Ishikawa (cell line): ENCODE measurements around the gene C11orf65.

Source experiments
- CEBPB ChIP-seq: IDR thresholded peaks from 2 replicates; pipeline ENCODE4 v1.6.1; 2012
- CREB1 ChIP-seq: IDR thresholded peaks from 2 replicates; pipeline ENCODE4 v1.6.1; 2012; ENCODE audit warnings: low read depth
- EGR1 ChIP-seq: IDR thresholded peaks from 2 replicates; pipeline ENCODE4 v1.6.1; 2012
- EP300 ChIP-seq: IDR thresholded peaks from 2 replicates; pipeline ENCODE4 v1.6.1; 2012; ENCODE audit warnings: borderline replicate concordance
- FOXM1 ChIP-seq: IDR thresholded peaks from 2 replicates; pipeline ENCODE4 v1.6.1; 2012; ENCODE audit warnings: low read depth, borderline replicate concordance
- NFIC ChIP-seq: IDR thresholded peaks from 2 replicates; pipeline ENCODE4 v1.6.1; 2012
- RAD21 ChIP-seq: IDR thresholded peaks from 2 replicates; pipeline ENCODE4 v1.6.1; 2012; ENCODE audit warnings: low read depth
- TAF1 ChIP-seq: IDR thresholded peaks from 2 replicates; pipeline ENCODE4 v1.6.1; 2012; ENCODE audit warnings: low read depth, mild to moderate bottlenecking
- TCF12 ChIP-seq: IDR thresholded peaks from 2 replicates; pipeline ENCODE4 v1.6.1; 2012; ENCODE audit warnings: low read depth
- TEAD4 ChIP-seq: IDR thresholded peaks from 2 replicates; pipeline ENCODE4 v1.6.1; 2012
- YY1 ChIP-seq: IDR thresholded peaks from 2 replicates; pipeline ENCODE4 v1.6.1; 2012; ENCODE audit warnings: low read depth
- ZBTB7A ChIP-seq: IDR thresholded peaks from 2 replicates; pipeline ENCODE4 v1.6.1; 2012; ENCODE audit warnings: low read depth
- TF ChIP-seq, protein P1 (sequence below): IDR thresholded peaks from 2 replicates; pipeline ENCODE4 v1.6.1; 2012; ENCODE audit warnings: low read depth, mild to moderate bottlenecking
- TF ChIP-seq, protein P2 (sequence below): IDR thresholded peaks from 2 replicates; pipeline ENCODE4 v1.6.1; 2012
- TF ChIP-seq, protein P3 (sequence below): IDR thresholded peaks from 2 replicates; pipeline ENCODE4 v1.6.1; 2012

The C11orf65 gene

DNA sequence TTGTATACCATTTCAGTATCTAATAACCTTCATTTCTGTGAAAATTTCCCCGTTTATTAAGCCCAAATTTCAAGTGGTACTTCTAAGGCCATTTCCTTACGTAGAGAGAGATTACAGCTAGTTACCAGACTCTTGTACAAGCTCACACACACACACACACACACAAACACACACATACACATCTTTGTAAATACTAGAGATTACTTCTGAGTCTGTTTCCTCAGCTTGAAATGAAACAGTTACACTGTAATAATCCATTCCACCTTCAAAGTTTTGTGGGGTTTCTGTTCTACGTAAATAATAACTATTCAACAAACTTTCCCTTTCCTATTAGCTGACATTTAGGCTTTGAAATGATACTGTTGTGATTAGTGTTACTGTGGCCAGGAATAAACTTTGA, 24.6 kb upstream of the C11orf65 start:
- TF ChIP-seq EGR1 (no peak), YY1 (no peak), FOXM1 (no peak), TAF1 (no peak), TCF12 (no peak), TEAD4 (no peak)

DNA sequence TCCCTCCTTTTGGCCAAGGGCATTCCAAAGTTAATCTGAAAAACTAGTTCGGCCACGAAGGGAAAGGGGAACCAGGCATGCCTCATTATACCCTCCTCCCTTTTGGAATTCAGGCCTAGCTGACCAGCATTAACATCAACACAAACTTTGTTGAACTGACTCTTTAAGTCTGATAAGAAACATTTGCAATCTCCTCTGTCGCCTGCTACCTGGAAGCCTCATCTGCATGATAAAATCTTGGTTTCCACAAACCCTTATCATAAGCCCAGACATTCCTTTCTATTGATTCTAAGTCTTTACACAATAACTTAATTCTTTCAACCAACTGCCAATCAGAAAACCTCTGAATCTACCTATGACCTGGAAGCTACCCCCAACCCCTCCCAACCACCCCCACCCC, 19.5 kb upstream of the C11orf65 start:
- TF ChIP-seq RAD21 (no peak), ZBTB7A (no peak), NFIC (no peak), EGR1 (no peak), CEBPB (no peak), CREB1 (no peak), EP300 (no peak), TAF1 (no peak), FOXM1 (no peak), TEAD4 (no peak), TCF12 (no peak), YY1 (no peak)
- TF ChIP-seq, protein P1, sequence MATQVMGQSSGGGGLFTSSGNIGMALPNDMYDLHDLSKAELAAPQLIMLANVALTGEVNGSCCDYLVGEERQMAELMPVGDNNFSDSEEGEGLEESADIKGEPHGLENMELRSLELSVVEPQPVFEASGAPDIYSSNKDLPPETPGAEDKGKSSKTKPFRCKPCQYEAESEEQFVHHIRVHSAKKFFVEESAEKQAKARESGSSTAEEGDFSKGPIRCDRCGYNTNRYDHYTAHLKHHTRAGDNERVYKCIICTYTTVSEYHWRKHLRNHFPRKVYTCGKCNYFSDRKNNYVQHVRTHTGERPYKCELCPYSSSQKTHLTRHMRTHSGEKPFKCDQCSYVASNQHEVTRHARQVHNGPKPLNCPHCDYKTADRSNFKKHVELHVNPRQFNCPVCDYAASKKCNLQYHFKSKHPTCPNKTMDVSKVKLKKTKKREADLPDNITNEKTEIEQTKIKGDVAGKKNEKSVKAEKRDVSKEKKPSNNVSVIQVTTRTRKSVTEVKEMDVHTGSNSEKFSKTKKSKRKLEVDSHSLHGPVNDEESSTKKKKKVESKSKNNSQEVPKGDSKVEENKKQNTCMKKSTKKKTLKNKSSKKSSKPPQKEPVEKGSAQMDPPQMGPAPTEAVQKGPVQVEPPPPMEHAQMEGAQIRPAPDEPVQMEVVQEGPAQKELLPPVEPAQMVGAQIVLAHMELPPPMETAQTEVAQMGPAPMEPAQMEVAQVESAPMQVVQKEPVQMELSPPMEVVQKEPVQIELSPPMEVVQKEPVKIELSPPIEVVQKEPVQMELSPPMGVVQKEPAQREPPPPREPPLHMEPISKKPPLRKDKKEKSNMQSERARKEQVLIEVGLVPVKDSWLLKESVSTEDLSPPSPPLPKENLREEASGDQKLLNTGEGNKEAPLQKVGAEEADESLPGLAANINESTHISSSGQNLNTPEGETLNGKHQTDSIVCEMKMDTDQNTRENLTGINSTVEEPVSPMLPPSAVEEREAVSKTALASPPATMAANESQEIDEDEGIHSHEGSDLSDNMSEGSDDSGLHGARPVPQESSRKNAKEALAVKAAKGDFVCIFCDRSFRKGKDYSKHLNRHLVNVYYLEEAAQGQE, result no peak
- TF ChIP-seq, protein P2, sequence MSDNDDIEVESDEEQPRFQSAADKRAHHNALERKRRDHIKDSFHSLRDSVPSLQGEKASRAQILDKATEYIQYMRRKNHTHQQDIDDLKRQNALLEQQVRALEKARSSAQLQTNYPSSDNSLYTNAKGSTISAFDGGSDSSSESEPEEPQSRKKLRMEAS, result no peak
- TF ChIP-seq, protein P3, sequence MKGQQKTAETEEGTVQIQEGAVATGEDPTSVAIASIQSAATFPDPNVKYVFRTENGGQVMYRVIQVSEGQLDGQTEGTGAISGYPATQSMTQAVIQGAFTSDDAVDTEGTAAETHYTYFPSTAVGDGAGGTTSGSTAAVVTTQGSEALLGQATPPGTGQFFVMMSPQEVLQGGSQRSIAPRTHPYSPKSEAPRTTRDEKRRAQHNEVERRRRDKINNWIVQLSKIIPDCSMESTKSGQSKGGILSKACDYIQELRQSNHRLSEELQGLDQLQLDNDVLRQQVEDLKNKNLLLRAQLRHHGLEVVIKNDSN, result no peak

DNA sequence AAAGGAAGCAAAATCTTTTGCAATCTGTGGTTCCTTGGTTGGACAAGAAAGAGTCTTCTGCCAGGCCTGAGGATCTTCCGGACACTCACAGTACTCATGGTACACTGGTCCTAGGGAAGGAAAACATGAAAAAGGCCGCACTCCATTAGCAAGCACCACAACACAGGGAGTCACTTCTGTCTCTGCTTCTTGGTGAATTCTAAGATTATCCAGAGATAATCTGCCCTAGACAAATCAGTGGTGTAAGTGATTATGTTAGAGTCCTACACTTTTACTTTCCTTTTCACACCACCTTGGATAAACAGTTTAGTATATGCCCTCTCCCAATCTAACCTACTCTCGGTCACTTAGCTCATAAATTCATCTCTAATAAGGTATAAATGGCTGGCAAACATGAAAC, 19.0 kb upstream of the C11orf65 start:
- TF ChIP-seq CEBPB, result no peak
- no peak for TF ChIP-seq FOXM1
- TF ChIP-seq TCF12, result no peak
- no peak for TF ChIP-seq CREB1
- TF ChIP-seq, protein P2, result no peak
- TF ChIP-seq, protein P1, result no peak
- TF ChIP-seq, protein P3, result no peak
- no peak for TF ChIP-seq RAD21
- TF ChIP-seq NFIC, result no peak
- no peak for TF ChIP-seq YY1
- no peak for TF ChIP-seq ZBTB7A
- TF ChIP-seq TAF1, result no peak
- no peak for TF ChIP-seq EP300
- TF ChIP-seq EGR1, result no peak
- TF ChIP-seq TEAD4, result no peak

DNA sequence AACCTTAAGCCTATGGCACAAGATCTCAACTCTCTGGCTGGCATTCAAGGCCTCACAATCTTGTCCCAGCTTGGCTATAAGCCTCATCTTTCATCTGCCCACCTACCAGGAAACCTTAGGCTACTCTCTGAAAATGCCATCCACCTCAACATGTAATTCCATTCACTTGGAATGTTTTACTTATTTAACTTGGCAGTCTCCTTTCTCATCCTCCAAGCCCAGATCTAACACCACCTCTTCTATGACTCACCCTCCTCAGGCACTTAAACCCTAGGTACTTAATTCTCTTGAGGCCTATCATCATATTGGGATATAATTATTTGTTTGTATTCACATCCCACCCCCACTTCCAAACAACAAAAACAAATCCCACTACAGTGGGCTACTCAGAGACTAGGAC, 15.8 kb upstream of the C11orf65 start:
- no peak for TF ChIP-seq TEAD4
- TF ChIP-seq EP300, result no peak
- no peak for TF ChIP-seq CREB1
- TF ChIP-seq TCF12, result no peak
- no peak for TF ChIP-seq YY1
- TF ChIP-seq, protein P1, result no peak
- TF ChIP-seq EGR1, result no peak
- TF ChIP-seq, protein P3, result no peak
